Germinal center (tissue), 1 donor: ENCODE data around the gene CDK4.
A peak's percentile ranks its signal among the peaks of the same experiment; 100 is the strongest.

Experiments
- DNase-seq: peaks from one replicate; pipeline ENCODE4 v3.0.0; 2012; ENCODE audit warnings: mixed read lengths, low spot score

The CDK4 gene

GRCh38 chr12:57771873-57772428 is 19.8 kb upstream of the CDK4 start, which contains the start of gene METTL1:
Gene METTL1 (minus strand): TSS chr12:57772105. CDS start chr12:57772083, 22 bp downstream.
- DNase-seq, result peak; percentile 89

- peak; percentile 84 for DNase-seq
Observed at GRCh38 chr12:57771236-57771872, 19.2 kb upstream of the CDK4 start.

- DNase-seq, result no peak
Observed at GRCh38 chr12:57770734-57771133, 18.6 kb upstream of the CDK4 start.

- no peak for DNase-seq
Observed at GRCh38 chr12:57769594-57769993, 17.5 kb upstream of the CDK4 start.

- DNase-seq, result no peak
Observed at GRCh38 chr12:57767876-57768275, 15.8 kb upstream of the CDK4 start.

- DNase-seq, result no peak
Observed at GRCh38 chr12:57767305-57767698, 15.2 kb upstream of the CDK4 start.

GRCh38 chr12:57766464-57767304 is 14.6 kb upstream of the CDK4 start, which contains the start of gene CYP27B1:
Gene CYP27B1 (minus strand): TSS chr12:57767078. CDS start chr12:57767041, 37 bp downstream.
- DNase-seq, result no peak

- no peak for DNase-seq
Observed at GRCh38 chr12:57765698-57766463, 13.8 kb upstream of the CDK4 start.

- DNase-seq, result peak; percentile 53
Observed at GRCh38 chr12:57765003-57765697, 13.0 kb upstream of the CDK4 start.

- DNase-seq, result no peak
Observed at GRCh38 chr12:57764662-57765002, 12.5 kb upstream of the CDK4 start.

GRCh38 chr12:57763881-57764661 is 12.0 kb upstream of the CDK4 start:
- DNase-seq, result no peak

GRCh38 chr12:57762463-57762862 is 10.4 kb upstream of the CDK4 start:
- DNase-seq, result no peak

- no peak for DNase-seq
Observed at GRCh38 chr12:57761391-57761998, 9.4 kb upstream of the CDK4 start.

GRCh38 chr12:57760347-57760982 is 8.4 kb upstream of the CDK4 start:
- DNase-seq, result no peak

GRCh38 chr12:57759360-57759980 is 7.4 kb upstream of the CDK4 start:
- peak; percentile 62 for DNase-seq

- no peak for DNase-seq
Observed at GRCh38 chr12:57758552-57759359, 6.6 kb upstream of the CDK4 start.

- no peak for DNase-seq
Observed at GRCh38 chr12:57757771-57758170, 5.7 kb upstream of the CDK4 start.
